Naive B cell (primary cell): Measurements from ENCODE around the gene NKAPD1. TPM values are rescaled to one million over a fixed set of nuclear protein-coding genes. Genes with fewer than 3 reads are reported as not detected.

Source experiments
- ATAC-seq, 2 donors: fragments of 150-1000 bp; cut with Tn5 transposase; 2 replicates each; pipeline ENCODE4 v1.10.0; 2021; ENCODE audit warnings: low read depth in 2 of 2, mild to moderate bottlenecking in 2 of 2, moderate library complexity in 2 of 2
- DNase-seq: peaks from one replicate; pipeline ENCODE4 v3.0.0; 2022
- H3K27ac Mint-ChIP-seq, 6 donors: one replicate each; pipeline ENCODE4 v1.8.0; 2020 to 2022; ENCODE audit warnings: mild to moderate bottlenecking in 6 of 6, mixed read lengths in 6 of 6, moderate library complexity in 5 of 6, inconsistent platforms in 2 of 6
- H3K27me3 Mint-ChIP-seq, 3 donors: one replicate each; pipeline ENCODE4 v1.8.0; 2021 to 2022; ENCODE audit warnings: mixed read lengths in 3 of 3, mild to moderate bottlenecking in 1 of 3
- H3K36me3 Mint-ChIP-seq, 2 donors: one replicate each; pipeline ENCODE4 v1.8.0; 2020 to 2022; ENCODE audit warnings: mixed read lengths in 2 of 2, inconsistent platforms in 1 of 2, mild to moderate bottlenecking in 1 of 2
- H3K4me1 Mint-ChIP-seq, 3 donors: one replicate each; pipeline ENCODE4 v1.8.0; 2020 to 2022; ENCODE audit warnings: mixed read lengths in 3 of 3, inconsistent platforms in 1 of 3, mild to moderate bottlenecking in 1 of 3, moderate library complexity in 1 of 3
- H3K4me3 Mint-ChIP-seq, 8 donors: one replicate each; pipeline ENCODE4 v1.8.0; 2020 to 2022; ENCODE audit warnings: mild to moderate bottlenecking in 8 of 8, mixed read lengths in 8 of 8, moderate library complexity in 8 of 8, inconsistent platforms in 2 of 8
- H3K9me3 Mint-ChIP-seq, 7 donors: one replicate each; pipeline ENCODE4 v1.8.0; 2020 to 2022; ENCODE audit warnings: mixed read lengths in 7 of 7, mild to moderate bottlenecking in 5 of 7, inconsistent platforms in 2 of 7, moderate library complexity in 1 of 7
- polyA plus RNA-seq, 6 donors: library from polyadenylated mRNA; unstranded; fragments of 300-500 nt; fragmentation: Illumina TruSeq; gene quantifications; one replicate each; pipeline ENCODE4 v1.2.3, GENCODE V29; 2021; ENCODE audit warnings: low read depth in 6 of 6

NKAPD1 gene
- polyA plus RNA-seq, 6 donors from 2014 or later, result 3.7 to 18.6 (median 10.7) TPM

GRCh38 chr11:112097734-112098528 lies 23.8 kb downstream of the NKAPD1 start:
- H3K9me3 Mint-ChIP-seq, result no peaks in the 10 kb centered on the region
- peaks cover 0 to 4% (median 0%) of the 10 kb centered on the region in 3 donors for H3K4me1 Mint-ChIP-seq
- H3K4me3 Mint-ChIP-seq, result no peak overlapping the region
- no peaks in the 10 kb centered on the region for H3K27me3 Mint-ChIP-seq
- H3K36me3 Mint-ChIP-seq, result peaks cover 15 to 18% of the 10 kb centered on the region in 2 donors
- ATAC-seq (no peak), DNase-seq (no peak)
- H3K27ac Mint-ChIP-seq, result peak overlapping the region in 2 of 6 donors; percentile 4 to 49

GRCh38 chr11:112100462-112100861 lies 26.4 kb downstream of the NKAPD1 start:
- DNase-seq (no peak), ATAC-seq (no peak)
- Mint-ChIP-seq H3K4me1 (peaks cover 0 to 4% (median 0%) of the 10 kb centered on the region in 3 donors), H3K27me3 (no peaks in the 10 kb centered on the region), H3K27ac (no peak overlapping the region), H3K4me3 (no peak overlapping the region), H3K36me3 (peaks cover 10 to 18% of the 10 kb centered on the region in 2 donors), H3K9me3 (no peaks in the 10 kb centered on the region)

GRCh38 chr11:112103446-112103845 lies 29.3 kb downstream of the NKAPD1 start:
- no peak for ATAC-seq

GRCh38 chr11:112106070-112106469 lies 32.0 kb downstream of the NKAPD1 start:
- Mint-ChIP-seq H3K36me3 (no peaks in the 10 kb centered on the region), H3K27me3 (no peaks in the 10 kb centered on the region)

More at GRCh38 chr11:112103446-112103845, 29.3 kb downstream of the NKAPD1 start:
- Mint-ChIP-seq H3K4me1 (no peaks in the 10 kb centered on the region), H3K9me3 (no peaks in the 10 kb centered on the region), H3K36me3 (no peaks in the 10 kb centered on the region), H3K4me3 (no peak overlapping the region), H3K27me3 (no peaks in the 10 kb centered on the region), H3K27ac (no peak overlapping the region)
- no peak for DNase-seq

GRCh38 chr11:112113539-112114457 lies 39.7 kb downstream of the NKAPD1 start:
- Mint-ChIP-seq H3K36me3 (no peaks in the 10 kb centered on the region), H3K4me3 (peak overlapping the region in 1 of 8 donors; percentile 4), H3K27me3 (no peaks in the 10 kb centered on the region), H3K9me3 (peaks cover 0 to 3% (median 0%) of the 10 kb centered on the region in 7 donors), H3K27ac (peak overlapping the region in 2 of 6 donors; percentile 24 to 37), H3K4me1 (peaks cover 0 to 5% (median 4%) of the 10 kb centered on the region in 3 donors)
- peak; percentile 35 for DNase-seq
- ATAC-seq, result peak; percentile 46 to 57

More at GRCh38 chr11:112106070-112106469, 32.0 kb downstream of the NKAPD1 start:
- Mint-ChIP-seq H3K4me1 (no peaks in the 10 kb centered on the region), H3K4me3 (no peak overlapping the region), H3K9me3 (peaks cover 0 to 3% (median 0%) of the 10 kb centered on the region in 7 donors), H3K27ac (peak overlapping the region in 1 of 6 donors; percentile 49)
- DNase-seq (no peak), ATAC-seq (no peak)

GRCh38 chr11:112114460-112114859 lies 40.4 kb downstream of the NKAPD1 start:
- Mint-ChIP-seq H3K9me3 (peaks cover 0 to 3% (median 0%) of the 10 kb centered on the region in 7 donors), H3K4me1 (peaks cover 0 to 5% (median 4%) of the 10 kb centered on the region in 3 donors), H3K36me3 (no peaks in the 10 kb centered on the region), H3K27me3 (no peaks in the 10 kb centered on the region), H3K4me3 (no peak overlapping the region), H3K27ac (no peak overlapping the region)
- DNase-seq, result no peak
- ATAC-seq, result no peak

- Mint-ChIP-seq H3K4me3 (no peak overlapping the region), H3K36me3 (peaks cover 0 to 3% of the 10 kb centered on the region in 2 donors), H3K4me1 (peaks cover 4 to 9% (median 4%) of the 10 kb centered on the region in 3 donors), H3K27me3 (no peaks in the 10 kb centered on the region), H3K9me3 (peaks cover 0 to 2% (median 0%) of the 10 kb centered on the region in 7 donors), H3K27ac (no peak overlapping the region)
- no peak for DNase-seq
- no peak for ATAC-seq
Observed at GRCh38 chr11:112115386-112115785, 41.3 kb downstream of the NKAPD1 start.

- Mint-ChIP-seq H3K9me3 (no peaks in the 10 kb centered on the region), H3K4me3 (no peak overlapping the region), H3K4me1 (peaks cover 4 to 14% (median 7%) of the 10 kb centered on the region in 3 donors), H3K27ac (no peak overlapping the region), H3K36me3 (peaks cover 0 to 5% of the 10 kb centered on the region in 2 donors), H3K27me3 (no peaks in the 10 kb centered on the region)
- ATAC-seq (no peak), DNase-seq (no peak)
Observed at GRCh38 chr11:112118176-112118575, 44.1 kb downstream of the NKAPD1 start.

GRCh38 chr11:112121981-112122615 lies 48.0 kb downstream of the NKAPD1 start:
- ATAC-seq (no peak), DNase-seq (no peak)
- no peaks in the 10 kb centered on the region for H3K27me3 Mint-ChIP-seq
- H3K36me3 Mint-ChIP-seq, result peaks cover 0 to 10% of the 10 kb centered on the region in 2 donors
- peak overlapping the region in 1 of 8 donors; percentile 49 for H3K4me3 Mint-ChIP-seq
- peaks cover 0 to 9% (median 7%) of the 10 kb centered on the region in 3 donors for H3K4me1 Mint-ChIP-seq
- H3K27ac Mint-ChIP-seq, result peak overlapping the region in 1 of 6 donors; percentile 47
- no peaks in the 10 kb centered on the region for H3K9me3 Mint-ChIP-seq

- ATAC-seq, result no peak
- peaks cover 0 to 13% of the 10 kb centered on the region in 2 donors for H3K36me3 Mint-ChIP-seq
- no peaks in the 10 kb centered on the region for H3K9me3 Mint-ChIP-seq
- no peak overlapping the region for H3K4me3 Mint-ChIP-seq
- H3K4me1 Mint-ChIP-seq, result peaks cover 0 to 9% (median 7%) of the 10 kb centered on the region in 3 donors
- H3K27ac Mint-ChIP-seq, result no peak overlapping the region
- no peak for DNase-seq
- H3K27me3 Mint-ChIP-seq, result no peaks in the 10 kb centered on the region
Observed at GRCh38 chr11:112123129-112123528, 49.0 kb downstream of the NKAPD1 start.

GRCh38 chr11:112127056-112127455 lies 53.0 kb downstream of the NKAPD1 start:
- Mint-ChIP-seq H3K9me3 (no peaks in the 10 kb centered on the region), H3K27me3 (no peaks in the 10 kb centered on the region), H3K4me1 (peaks cover 0 to 6% (median 0%) of the 10 kb centered on the region in 3 donors), H3K36me3 (peaks cover 0 to 8% of the 10 kb centered on the region in 2 donors), H3K4me3 (peak overlapping the region in 1 of 8 donors; percentile 23), H3K27ac (no peak overlapping the region)
- DNase-seq (no peak), ATAC-seq (no peak)

GRCh38 chr11:112128483-112129121 lies 54.5 kb downstream of the NKAPD1 start:
- H3K27ac Mint-ChIP-seq, result peak overlapping the region in 1 of 6 donors; percentile 59
- DNase-seq (no peak), ATAC-seq (no peak)
- peaks cover 0 to 8% of the 10 kb centered on the region in 2 donors for H3K36me3 Mint-ChIP-seq
- H3K27me3 Mint-ChIP-seq, result no peaks in the 10 kb centered on the region
- H3K9me3 Mint-ChIP-seq, result no peaks in the 10 kb centered on the region
- no peak overlapping the region for H3K4me3 Mint-ChIP-seq
- peaks cover 0 to 6% (median 0%) of the 10 kb centered on the region in 3 donors for H3K4me1 Mint-ChIP-seq
